HG03565 (cell line): ENCODE measurements around the gene DUSP1.

Source experiments
- ATAC-seq: cut with Tn5 transposase; IDR thresholded peaks from one replicate; pipeline ENCODE4 v1.9.1; 2021; ENCODE audit warnings: mild to moderate bottlenecking, moderate library complexity; ENCODE audit not compliant: unreplicated experiment

DUSP1 gene

GRCh38 chr5:172727551-172727950 is 43.4 kb downstream of the DUSP1 start:
- ATAC-seq: no peak

- no peak for ATAC-seq
These were observed 44.0 kb downstream of the DUSP1 start for GRCh38 chr5:172726966-172727365.

- no peak for ATAC-seq
These were observed 45.2 kb downstream of the DUSP1 start for GRCh38 chr5:172725785-172726184.

- ATAC-seq: no peak
These were observed 45.7 kb downstream of the DUSP1 start for GRCh38 chr5:172725273-172725672.

- no peak for ATAC-seq
These were observed 46.5 kb downstream of the DUSP1 start for GRCh38 chr5:172724242-172725183.

GRCh38 chr5:172723508-172723907 is 47.5 kb downstream of the DUSP1 start:
- no peak for ATAC-seq

- no peak for ATAC-seq
These were observed 48.6 kb downstream of the DUSP1 start for GRCh38 chr5:172722327-172722815.

- ATAC-seq: no peak
These were observed 49.3 kb downstream of the DUSP1 start for GRCh38 chr5:172721455-172722326.

GRCh38 chr5:172720655-172721054 is 50.3 kb downstream of the DUSP1 start:
- ATAC-seq: no peak

GRCh38 chr5:172719211-172719610 is 51.8 kb downstream of the DUSP1 start:
- ATAC-seq: no peak

GRCh38 chr5:172718527-172719114 is 52.4 kb downstream of the DUSP1 start:
- ATAC-seq: no peak
